ENCODE measurements around the gene NFILZ.

DNA sequence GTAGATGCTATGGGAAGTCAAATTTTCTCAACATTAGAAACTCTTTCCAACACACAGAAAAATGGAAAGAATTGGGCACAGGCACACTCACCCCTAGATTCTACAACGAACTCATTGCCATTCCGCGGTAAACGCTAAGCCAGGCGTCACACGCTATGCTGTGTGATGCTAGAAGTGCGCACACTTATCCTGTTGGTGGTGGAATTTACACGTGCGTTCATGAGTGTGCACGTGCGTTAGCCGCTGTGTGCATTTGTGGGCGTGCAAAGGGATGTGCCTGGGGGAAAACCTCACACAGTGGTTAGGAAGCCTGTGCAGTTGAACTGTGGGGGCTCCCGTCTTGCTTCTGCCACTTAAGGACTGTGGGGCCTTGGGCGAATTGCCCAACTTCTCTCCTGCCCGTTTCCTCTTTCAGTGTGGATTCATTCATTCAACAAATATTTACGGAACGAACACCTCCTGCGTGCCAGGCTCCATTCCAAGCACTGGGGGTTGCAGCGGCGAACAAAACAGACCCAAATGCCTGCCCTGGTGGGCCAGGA is 7.7 kb downstream of the NFILZ start:
- TF ChIP-seq EP300 (IDR thresholded peaks at IDR 0.05), result no peak
- no peak for TF ChIP-seq POLR2A (IDR thresholded peaks at IDR 0.05)
- no peak for TF ChIP-seq CTCF (IDR thresholded peaks at IDR 0.05)
- TF ChIP-seq POLR2AphosphoS5 (IDR thresholded peaks at IDR 0.05), result no peak
